A204.1 (cell line): ENCODE data around the gene VTI1A.
"Not testable (repeated sequence)": the region's sequence is repeated elsewhere in the genome, so short reads cannot be mapped to it uniquely, and the experiment has no call there.

Experiments
- FAIRE-seq: peaks from 2 replicates; lab custom pipeline; 2012; peaks lifted over from hg19 to GRCh38; lab: Jason Lieb, UNC

VTI1A gene

DNA sequence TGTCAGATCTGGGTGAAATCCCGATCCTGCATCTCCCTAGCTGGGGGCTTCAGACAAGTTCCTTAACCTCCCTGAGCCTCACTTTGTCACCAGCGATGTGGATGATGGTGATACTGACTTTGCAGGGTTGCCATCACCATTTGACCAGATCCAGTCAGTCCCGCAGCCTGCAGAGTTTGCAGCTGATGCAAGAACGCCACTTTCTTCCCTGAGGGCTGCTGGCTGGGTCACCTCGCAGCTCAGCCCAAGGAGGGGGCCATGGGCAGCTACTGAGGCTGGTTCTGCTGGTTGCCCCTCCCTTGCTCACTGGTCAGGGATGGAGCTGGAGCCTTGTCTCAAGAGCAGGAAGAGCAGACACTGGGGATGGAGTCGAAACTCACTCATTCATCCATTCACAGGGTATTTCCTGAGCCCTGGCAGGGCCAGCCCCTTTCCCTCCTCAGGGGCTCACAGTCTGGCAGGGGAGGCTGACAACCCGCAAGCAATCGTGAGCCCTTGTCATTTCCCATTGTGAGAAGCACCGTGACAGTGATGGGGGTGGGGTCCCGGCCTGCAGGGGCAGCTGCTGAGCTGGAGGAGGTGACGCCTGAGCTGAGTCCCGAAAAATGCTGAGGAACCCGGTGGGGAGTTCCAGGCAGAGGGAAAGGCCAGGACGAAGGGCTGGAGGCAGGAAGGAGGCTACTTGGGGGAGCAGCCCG lies 391.9 kb downstream of the VTI1A start:
- FAIRE-seq, result no peak

DNA sequence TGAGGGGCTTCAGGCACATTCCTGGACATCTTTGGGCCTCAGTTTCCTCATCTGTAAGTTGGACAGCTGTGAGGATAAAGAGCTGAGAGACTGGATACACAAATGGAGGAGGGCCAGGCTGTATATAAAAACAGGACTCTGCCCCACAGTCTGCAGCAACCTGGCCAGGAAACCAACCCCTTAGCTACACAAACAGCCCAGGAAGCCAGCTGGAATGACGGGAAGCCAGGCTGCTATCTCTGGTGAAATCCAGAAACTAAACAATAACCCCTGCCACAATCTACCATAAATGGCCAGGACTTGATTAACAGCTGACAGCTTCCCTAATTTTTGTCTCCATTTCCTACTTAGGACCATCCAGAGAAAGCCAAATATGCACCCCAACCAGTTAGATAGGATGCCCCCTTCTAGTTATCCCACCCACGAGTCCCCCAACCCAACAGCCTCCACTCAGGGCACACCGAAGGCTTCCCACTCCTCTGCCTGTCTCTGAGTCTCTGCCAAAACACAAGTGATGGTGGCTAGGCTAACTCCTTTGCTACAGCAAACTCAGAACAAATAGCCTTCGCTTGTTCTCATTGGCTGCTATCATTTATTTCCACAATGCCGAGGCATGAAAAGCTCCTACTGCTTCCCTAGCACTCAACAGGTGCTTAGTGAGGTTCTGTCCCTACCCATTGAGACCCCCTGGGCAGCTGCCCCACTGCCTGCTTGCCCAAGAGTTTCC lies 393.1 kb downstream of the VTI1A start:
- no peak for FAIRE-seq

DNA sequence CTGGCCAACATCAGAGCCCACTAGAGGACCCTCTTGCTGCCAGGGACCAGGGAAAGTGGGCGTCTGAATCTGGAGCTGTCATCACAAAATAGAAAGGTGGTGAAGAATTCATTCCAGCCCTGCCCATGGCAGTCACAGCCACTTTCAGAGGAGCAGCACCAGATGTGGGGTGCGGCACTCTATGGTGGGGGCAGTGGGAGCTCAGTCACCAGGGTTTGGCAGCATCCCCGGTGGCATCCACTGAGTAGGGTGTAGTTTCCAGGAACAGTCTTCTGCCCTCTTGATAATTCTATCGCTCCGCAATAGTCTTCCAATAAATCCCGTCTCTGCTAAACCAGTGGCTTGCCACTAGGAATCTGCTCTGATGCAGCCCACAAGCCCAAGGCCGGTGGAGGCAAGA lies 394.5 kb downstream of the VTI1A start:
- no peak for FAIRE-seq

DNA sequence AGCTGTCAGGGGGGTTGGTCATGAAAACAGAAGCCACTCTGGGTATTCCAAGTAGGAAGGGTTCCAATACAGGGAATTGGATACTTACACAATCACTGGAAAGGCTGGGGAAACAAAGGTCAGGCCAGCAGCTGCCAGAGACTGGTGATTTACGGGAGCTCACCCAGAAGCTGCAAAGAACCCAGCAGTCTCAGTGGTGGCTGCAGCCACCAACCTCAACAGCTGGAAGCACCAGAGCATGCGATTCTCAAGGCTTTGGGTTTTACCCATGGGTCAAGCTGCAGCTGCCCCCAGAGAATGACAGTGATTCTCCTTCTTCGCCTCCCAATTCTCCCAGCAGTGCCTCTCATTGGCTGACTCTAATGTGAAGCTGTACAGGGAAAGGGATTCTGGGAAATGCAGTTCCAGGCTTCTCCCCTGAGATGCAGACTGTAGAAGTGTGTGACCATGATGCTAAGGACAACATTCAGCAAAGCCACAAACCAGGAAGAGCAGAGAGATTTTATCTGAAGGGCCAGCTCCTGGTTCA lies 395.9 kb downstream of the VTI1A start:
- FAIRE-seq, result no peak

DNA sequence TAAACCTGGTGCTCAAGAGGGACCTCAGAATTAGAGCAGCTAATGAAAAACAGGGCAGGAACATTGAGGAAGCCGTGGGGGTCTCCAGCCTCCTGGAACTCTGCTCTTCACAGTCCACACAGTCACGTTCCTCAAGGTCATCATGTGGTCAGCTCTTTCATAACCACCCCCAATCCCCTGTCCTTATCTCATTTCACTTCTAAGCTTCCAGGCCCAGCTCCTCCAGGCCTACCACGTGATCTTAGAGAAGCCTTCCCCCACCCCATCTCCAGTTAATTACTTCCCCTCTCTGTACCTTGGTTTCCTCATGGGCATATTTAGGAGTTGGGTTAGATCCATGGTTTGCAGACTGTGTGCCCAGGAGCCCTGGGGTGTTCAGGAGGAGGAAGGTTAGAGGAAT lies 396.6 kb downstream of the VTI1A start:
- FAIRE-seq, result no peak

DNA sequence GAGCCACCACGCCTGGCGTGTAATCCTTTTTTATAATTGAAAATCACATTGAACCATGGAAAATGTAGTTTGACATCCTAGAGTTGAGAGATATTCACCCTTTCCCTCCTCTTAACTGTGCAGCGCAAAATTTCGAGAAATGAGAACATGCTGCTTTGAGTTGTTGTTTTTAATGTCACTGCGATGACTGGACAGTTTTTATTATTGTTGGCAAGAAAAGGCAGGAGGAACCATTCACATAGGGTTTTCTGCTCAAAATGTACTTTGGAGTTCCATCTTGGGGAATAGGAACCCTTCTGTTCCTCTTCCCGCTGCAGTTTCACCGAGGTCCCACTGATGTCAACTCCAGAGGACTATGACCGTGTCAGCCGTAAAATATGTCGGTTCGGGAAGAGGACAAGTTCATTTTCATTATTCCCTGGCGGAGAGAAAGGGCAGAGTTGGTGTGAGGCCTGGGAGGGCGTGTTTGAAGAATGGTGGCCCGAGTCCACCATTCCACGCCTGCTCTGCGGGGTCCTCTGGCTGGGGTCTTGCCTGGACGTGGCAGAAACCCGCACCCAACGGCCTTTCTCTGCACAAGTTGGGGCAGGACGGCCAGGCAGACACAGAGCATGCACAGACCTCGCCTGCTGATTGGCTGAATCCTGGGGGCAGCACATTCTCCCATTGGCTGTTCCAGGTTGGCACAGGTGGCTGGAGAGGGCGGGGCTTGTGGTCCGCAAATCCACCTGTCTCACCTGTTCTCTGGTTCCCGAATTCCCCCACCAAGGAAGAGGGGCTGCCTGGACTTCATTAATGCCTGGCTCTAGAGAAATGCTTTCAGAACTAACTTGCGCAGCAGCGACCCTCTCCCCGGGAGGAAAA lies 397.9 kb downstream of the VTI1A start:
- no peak for FAIRE-seq

DNA sequence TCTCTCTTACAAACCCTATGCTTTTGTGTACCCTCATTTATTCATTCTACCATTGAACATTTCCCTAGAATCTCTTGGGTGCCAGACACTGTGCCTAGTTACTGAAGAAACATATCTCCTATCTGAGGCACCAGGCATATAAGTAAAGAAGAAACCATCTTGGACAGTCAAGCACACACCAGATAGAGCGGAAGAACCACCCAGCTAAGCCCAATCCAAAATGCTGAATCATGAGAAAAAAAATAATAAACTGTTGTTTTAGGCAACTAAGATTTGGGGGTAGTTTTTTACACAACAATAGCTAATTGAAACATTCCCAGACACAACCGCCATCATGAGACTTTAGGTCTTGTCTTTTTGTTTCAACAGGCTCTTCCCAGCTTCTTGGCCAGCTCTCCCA lies 400.8 kb downstream of the VTI1A start:
- no peak for FAIRE-seq

DNA sequence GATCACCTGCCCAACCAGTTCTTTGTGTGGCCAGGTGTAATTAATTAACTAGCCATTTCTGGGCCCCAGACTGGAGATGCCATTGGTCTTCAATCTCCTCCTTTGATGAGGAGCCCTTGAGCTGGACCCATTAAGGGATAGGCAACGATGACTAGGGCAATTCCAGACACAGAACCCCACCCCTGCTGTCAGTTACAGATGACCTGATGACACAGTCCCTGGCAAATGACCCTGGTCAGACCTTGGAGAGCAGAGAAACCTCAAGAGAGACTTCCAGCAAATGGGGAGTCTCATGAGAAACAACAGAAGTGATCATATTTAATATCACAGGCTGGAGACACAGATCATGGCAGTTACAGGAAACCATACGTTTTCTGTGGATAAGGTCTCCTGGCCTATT lies 401.2 kb downstream of the VTI1A start:
- no peak for FAIRE-seq

DNA sequence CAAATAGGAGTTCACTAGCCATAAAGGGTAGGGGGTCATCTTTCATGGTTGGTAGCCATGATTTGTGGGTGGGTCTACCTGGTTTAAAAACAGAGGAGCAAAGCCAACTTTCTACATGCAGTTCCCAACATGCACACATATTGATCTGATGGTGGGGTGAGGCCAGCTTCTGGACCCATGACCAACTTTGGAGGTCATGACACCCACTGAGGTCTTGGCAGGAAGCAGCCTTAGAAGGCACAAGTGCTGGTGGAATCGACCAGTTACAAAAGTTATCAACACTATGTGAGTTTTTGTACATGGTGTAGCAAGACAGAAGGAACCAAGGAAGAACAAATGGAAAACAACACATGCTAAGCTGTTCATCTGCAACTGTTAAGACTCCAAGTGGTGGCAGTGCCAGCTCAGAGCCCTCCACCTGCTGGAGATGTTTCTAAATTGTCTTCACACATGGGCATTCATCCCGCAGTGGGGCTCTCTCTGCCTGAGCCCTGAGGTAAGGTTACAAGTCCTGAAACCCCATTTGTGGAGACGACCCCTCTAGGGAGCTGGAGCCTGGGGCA lies 401.9 kb downstream of the VTI1A start:
- no peak for FAIRE-seq

DNA sequence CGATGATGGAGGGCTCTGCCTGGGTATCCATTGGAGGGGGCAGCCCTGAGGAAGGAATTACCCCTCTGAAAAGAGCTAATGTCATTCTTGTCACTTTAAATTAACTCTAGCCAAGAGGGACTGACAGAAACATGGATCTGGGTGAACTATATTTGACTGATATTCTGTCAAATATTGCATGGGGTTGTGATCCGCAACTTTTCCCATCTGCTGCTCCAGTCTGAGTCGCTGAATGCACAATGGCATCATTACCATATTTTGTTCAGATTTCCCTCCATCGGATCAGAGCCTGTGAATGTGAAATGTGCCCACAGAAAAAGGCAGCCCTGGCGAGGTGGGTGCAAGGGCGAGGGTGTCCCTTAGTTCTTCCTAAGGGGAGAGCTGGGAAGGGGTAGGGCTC lies 402.5 kb downstream of the VTI1A start:
- no peak for FAIRE-seq

DNA sequence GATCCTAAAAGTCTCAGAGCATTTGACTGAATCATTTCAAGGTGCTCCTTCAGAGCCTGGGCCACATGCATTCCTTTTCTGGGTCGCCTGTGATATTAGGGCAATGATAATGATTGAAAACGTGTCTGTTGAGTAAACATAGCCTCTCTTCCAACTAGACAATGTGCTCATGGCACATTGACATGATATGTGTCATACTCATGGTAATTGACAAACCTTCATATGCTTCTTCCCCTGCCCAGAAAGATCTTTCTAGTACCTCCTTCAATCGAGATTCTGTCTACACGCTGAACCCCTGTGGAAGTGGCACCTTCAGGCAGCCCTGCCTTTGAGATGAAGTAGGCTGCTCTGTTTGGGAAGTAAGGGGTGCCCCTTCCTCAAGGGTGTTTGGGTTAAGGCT lies 404.2 kb downstream of the VTI1A start:
- no peak for FAIRE-seq

DNA sequence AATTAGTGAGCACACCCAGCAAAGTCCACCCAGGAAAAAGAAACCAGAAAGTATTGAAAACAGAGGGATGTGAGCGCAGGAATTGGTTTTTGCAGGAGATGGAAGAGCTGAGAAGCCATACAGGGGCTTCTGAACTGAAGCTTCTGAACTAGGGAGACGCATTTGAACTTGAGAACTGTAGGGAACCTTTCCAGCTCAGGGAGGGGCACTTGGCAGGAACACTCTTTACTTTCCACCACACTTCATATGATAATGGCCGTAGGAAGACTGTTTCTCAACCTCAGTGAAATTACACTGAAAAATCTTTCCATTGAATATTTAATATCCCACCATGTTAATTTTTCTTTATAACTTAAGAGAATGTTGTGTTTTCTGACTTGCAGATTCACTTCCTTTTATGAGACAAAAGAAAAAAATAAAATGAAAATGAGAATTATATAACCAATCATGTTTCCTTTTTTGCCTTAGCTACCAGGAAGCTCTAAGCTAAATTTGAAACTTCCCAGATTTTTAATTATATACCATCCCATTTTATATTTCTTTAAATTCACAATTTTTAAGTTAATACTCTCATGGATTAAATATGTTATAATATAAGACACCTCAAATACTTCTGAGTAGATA lies 404.7 kb downstream of the VTI1A start:
- peak; percentile 46 for FAIRE-seq

DNA sequence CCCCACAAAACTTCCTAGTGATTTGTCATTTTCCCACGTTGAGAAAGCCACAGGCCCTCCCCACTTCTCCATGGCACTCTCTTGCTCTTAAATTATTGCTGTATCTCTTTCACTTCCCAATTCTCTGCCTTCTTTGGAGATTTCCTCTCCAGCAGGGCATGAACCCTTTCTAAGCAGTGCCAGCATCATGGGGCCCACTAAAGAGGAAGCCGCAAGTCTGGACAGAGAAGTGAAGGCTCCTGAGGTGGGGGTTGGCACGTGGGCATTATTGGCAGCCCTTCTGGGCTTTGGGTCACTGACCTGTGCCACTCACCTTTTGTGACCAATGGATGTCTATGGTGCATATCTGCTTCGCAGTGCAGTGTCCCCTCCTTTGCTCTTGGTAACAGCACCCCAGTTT lies 405.3 kb downstream of the VTI1A start:
- FAIRE-seq, result no peak

DNA sequence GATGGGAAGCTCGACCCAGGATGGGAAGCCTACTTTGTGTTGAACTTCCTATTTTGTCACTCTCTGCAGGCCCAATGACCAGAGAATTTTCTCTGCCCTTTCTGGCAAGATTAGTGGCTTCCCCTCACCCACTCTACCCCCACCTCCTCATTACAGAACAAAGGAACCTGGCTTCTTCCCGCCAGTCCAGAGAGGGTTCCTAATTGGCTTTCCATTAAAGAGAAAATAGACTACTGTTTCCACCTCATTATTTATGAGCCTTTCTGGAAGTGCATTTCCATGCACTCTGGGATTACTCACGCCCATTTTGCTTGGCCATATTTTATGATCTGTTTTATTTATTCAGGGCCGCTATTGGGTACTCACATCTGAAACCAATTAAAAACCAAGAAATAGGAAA lies 408.1 kb downstream of the VTI1A start:
- no peak for FAIRE-seq

DNA sequence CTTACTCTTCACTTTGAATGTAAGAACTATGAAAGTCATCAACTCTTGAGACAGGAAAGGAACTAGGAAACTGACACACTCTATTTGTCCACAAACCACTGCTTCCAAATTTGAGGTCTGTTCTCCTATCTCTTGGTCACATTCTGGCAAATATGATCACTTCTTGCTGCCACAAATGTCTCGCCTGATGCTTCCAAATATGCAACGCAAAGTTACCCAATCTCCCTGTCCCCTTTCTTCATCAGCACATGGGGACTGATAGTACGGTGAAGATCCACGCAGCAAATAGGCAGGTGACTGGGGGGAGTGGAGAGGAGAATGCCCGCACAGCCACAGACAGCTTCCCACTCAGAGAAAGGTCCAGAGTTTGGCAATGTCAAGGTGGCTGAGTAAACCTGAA lies 410.5 kb downstream of the VTI1A start:
- no peak for FAIRE-seq

DNA sequence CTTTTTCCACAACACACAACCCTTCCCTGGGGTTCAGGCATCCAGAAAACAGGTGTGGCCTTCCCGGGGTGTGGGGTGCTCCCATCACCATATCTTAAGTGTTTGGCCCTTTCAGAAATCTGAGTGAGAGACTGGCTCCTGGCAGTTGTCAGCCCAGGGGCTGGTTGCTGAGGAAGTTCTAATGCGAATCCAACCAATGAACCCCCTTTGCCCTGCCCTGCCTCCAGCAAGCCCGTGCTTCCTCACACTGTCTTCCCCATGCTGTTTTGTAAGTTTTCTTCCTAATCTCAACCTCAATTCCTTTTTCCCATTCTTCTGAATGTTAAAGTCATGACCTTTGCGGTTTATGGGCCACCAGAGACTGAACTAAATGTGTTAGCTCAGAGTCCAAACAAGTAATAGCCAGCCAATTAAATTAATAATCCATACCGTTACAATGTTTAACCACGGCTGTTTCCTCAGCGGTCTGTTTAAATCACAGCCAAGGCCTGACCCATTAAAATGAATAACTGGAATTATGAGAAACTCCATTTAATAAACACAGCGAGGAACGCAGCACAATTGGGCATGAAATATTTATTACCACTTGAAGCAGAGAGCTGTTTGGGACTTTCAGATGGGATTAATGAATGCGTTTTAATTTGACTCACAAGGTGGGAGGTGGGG lies 412.1 kb downstream of the VTI1A start:
- FAIRE-seq, result no peak

DNA sequence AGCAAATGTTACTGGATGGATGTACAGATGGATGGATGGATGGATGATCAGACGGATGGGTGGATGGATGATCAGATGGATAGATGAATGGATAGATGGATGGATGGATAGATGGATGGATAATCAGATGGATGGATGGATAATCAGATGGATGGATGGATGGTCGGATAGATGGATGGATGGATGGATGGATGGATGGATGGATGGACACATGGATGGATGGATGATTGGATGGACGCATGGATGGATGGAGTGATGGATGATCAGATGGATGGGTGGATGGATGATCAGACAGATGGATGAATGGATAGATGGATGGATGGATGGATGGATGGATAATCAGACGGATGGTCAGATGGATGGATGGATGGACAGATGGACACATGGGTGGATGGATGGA lies 412.8 kb downstream of the VTI1A start:
- no peak for FAIRE-seq

DNA sequence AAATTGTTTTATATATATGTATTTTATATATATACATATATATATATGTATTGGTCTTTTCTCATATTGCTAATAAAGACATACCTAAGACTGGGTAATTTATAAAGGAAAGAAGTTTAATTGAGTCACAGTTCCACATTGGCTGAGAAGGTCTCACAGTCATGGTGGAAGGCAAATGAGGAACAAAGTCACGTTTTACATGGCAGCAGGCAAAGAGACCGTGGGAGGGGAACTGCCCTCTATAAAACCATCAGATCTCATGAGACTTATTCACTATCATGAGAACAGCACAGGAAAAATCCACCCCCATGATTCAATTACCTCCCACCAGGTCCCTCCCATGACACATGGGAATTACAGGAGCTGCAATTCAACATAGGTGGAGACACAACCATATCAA lies 416.4 kb downstream of the VTI1A start:
- not testable (repeated sequence) for FAIRE-seq
